Endothelial cell of umbilical vein (primary cell): ENCODE data around the gene OR1F1. TPM values are rescaled to one million over a fixed set of nuclear protein-coding genes. Genes with fewer than 3 reads are reported as not detected.

Experiments used
- BruUV-seq: library from RNA; stranded (reverse); fragments of 400-500 nt; replicated peaks from 2 replicates; lab custom pipeline; 2021; lab: Mats Ljungman, UMichigan
- CTCF ChIA-PET: fragments of 300-600, 350-600 bp; sonication (Branson Sonifier 250); formaldehyde crosslinking; loops from one replicate; lab custom pipeline; 2021; ENCODE audit warnings: antibody characterized with exemption, inconsistent platforms; lab: Charles Lee
- POLR2A ChIA-PET: fragments of 300-600, 350-600 bp; sonication (Branson Sonifier 250); formaldehyde crosslinking; loops from one replicate; lab custom pipeline; 2021; ENCODE audit warnings: antibody characterized with exemption, inconsistent platforms; lab: Charles Lee
- DNase-seq: peaks from one replicate; pipeline ENCODE4 v3.0.0-alpha.2; 2011; ENCODE audit warnings: low read depth, low spot score
- FAIRE-seq: peaks from 2 replicates; lab custom pipeline; 2011; peaks lifted over from hg19 to GRCh38; lab: Jason Lieb, UNC
- H2AFZ ChIP-seq: 2 replicates; pipeline ENCODE4 v1.6.0; 2012; ENCODE audit warnings: low read depth, low read length, control low read depth, inconsistent platforms
- H3K27ac ChIP-seq: 2 replicates; pipeline ENCODE4 v1.5.1; 2011; ENCODE audit warnings: low read depth, mild to moderate bottlenecking, control low read depth, low read length, moderate library complexity; ENCODE audit not compliant: insufficient read depth
- H3K27me3 ChIP-seq, 2 experiments: 2 replicates each; pipeline versions ENCODE4 v1.6.0 to v1.6.1; 2011; ENCODE audit warnings: low read length in 2 of 2, mixed read lengths in 1 of 2; ENCODE audit not compliant: control insufficient read depth in 2 of 2, insufficient read depth in 2 of 2
- H3K36me3 ChIP-seq, 2 experiments: 2 replicates in 1 of 2; 3 replicates in 1 of 2; pipeline ENCODE4 v1.5.1; 2011; ENCODE audit warnings: low read length in 2 of 2, mild to moderate bottlenecking in 1 of 2, moderate library complexity in 1 of 2; ENCODE audit not compliant: control insufficient read depth in 2 of 2, insufficient read depth in 2 of 2; ENCODE audit errors: extremely low read depth in 1 of 2
- H3K4me1 ChIP-seq: 3 replicates; pipeline ENCODE4 v1.5.1; 2011; ENCODE audit warnings: mild to moderate bottlenecking, low read length; ENCODE audit not compliant: control insufficient read depth, insufficient read depth; ENCODE audit errors: extremely low read depth
- H3K4me2 ChIP-seq: 2 replicates; pipeline ENCODE4 v1.6.1; 2011; ENCODE audit warnings: low read length, control low read depth, mixed read lengths; ENCODE audit not compliant: insufficient read depth
- H3K4me3 ChIP-seq, 3 experiments: fragments of 200-600 bp in 1 of 3; sonication (generic), shearing (Covaris generic) in 1 of 3; replicated peaks in 1 of 3; 2 replicates each; pipeline ENCODE4 v1.5.1; 2011 to 2016; ENCODE audit warnings: control low read depth in 3 of 3, low read length in 3 of 3, mild to moderate bottlenecking in 2 of 3, inconsistent platforms in 1 of 3, low read depth in 1 of 3, moderate library complexity in 1 of 3; ENCODE audit not compliant: insufficient read depth in 1 of 3
- H3K79me2 ChIP-seq: 2 replicates; pipeline ENCODE4 v1.6.0; 2012; ENCODE audit warnings: low read length, inconsistent platforms; ENCODE audit not compliant: control insufficient read depth, insufficient read depth
- H3K9ac ChIP-seq: replicated peaks from 2 replicates; pipeline ENCODE3; 2011; ENCODE audit warnings: low read length, control low read depth; ENCODE audit not compliant: insufficient read depth; ENCODE audit errors: extremely low read depth
- H3K9me1 ChIP-seq: replicated peaks from 3 replicates; pipeline ENCODE4 v1.6.0; 2011; ENCODE audit warnings: mild to moderate bottlenecking, low read length; ENCODE audit not compliant: control insufficient read depth, insufficient read depth; ENCODE audit errors: extremely low read depth
- H3K9me3 ChIP-seq: replicated peaks from 2 replicates; pipeline ENCODE4 v1.5.1; 2012; ENCODE audit warnings: low read length, inconsistent platforms; ENCODE audit not compliant: control insufficient read depth, insufficient read depth
- H4K20me1 ChIP-seq: replicated peaks from 2 replicates; pipeline ENCODE3; 2011; ENCODE audit warnings: mild to moderate bottlenecking, low read length; ENCODE audit not compliant: control insufficient read depth, insufficient read depth; ENCODE audit errors: extremely low read depth
- CTCF ChIP-seq, 2 donors: IDR thresholded peaks; 1 replicate in 1 of 2; 2 replicates in 1 of 2; pipeline ENCODE4 v1.5.1; 2011; ENCODE audit warnings: low read length in 2 of 2, mild to moderate bottlenecking in 2 of 2, moderate library complexity in 2 of 2, control low read depth in 1 of 2, inconsistent platforms in 1 of 2, low read depth in 1 of 2; ENCODE audit not compliant: insufficient read depth in 1 of 2; ENCODE audit errors: extremely low read depth in 1 of 2
- EZH2 ChIP-seq: IDR thresholded peaks from 2 replicates; pipeline ENCODE4 v1.6.1; 2012; ENCODE audit warnings: borderline replicate concordance, low read depth, mild to moderate bottlenecking, moderate library complexity, low read length, inconsistent platforms; ENCODE audit not compliant: severe bottlenecking
- FOS ChIP-seq: IDR thresholded peaks from 2 replicates; pipeline ENCODE4 v1.6.1; 2011; ENCODE audit warnings: mild to moderate bottlenecking, low read length, moderate library complexity, borderline replicate concordance; ENCODE audit not compliant: insufficient read depth
- GATA2 ChIP-seq: IDR thresholded peaks from 2 replicates; pipeline ENCODE4 v1.7.0; 2011; ENCODE audit warnings: low read depth, mild to moderate bottlenecking, moderate library complexity, mixed read lengths, low read length; ENCODE audit not compliant: insufficient read length, insufficient read depth
- JUN ChIP-seq: IDR thresholded peaks from 2 replicates; pipeline ENCODE4 v1.6.1; 2011; ENCODE audit warnings: borderline replicate concordance, low read depth; ENCODE audit not compliant: insufficient read length, insufficient read depth
- MAX ChIP-seq: IDR thresholded peaks from 2 replicates; pipeline ENCODE4 v1.6.1; 2011; ENCODE audit not compliant: insufficient read depth, insufficient read length
- MYC ChIP-seq: IDR thresholded peaks from one replicate; pipeline ENCODE4 v1.6.1; 2011; ENCODE audit warnings: mild to moderate bottlenecking, low read depth, low read length
- POLR2A ChIP-seq: IDR thresholded peaks from 2 replicates; pipeline ENCODE4 v1.6.1; 2012; ENCODE audit warnings: low read depth, mild to moderate bottlenecking, control low read depth, low read length
- POLR2AphosphoS5 ChIP-seq: IDR thresholded peaks from 2 replicates; pipeline ENCODE4 v1.6.1; 2012; ENCODE audit warnings: low read depth, mild to moderate bottlenecking, control low read depth, low read length, moderate library complexity; ENCODE audit not compliant: insufficient read depth
- dilution Hi-C: fragments of 300-500 bp; cut with MboI; formaldehyde crosslinking; loops from one replicate; pipeline ENCODE4 v1.15.0; 2019; ENCODE audit warnings: low sequenced_read_pairs; ENCODE audit not compliant: extremely low pct_ligation_motif_present
- intact Hi-C: fragments of 100-400 bp; cut with micrococcal nuclease; formaldehyde crosslinking; loops from one replicate; pipeline ENCODE4 v1.10.0; 2022
- polyA plus RNA-seq, 4 experiments: library from polyadenylated mRNA; depleted of rRNA in 3 of 4; stranded (reverse) in 3 of 4; unstranded in 1 of 4; fragments of >200 nt; gene quantifications; 2 replicates each; pipeline versions ENCODE4 v1.2.1 to v1.2.3, GENCODE V29; 2011 to 2012; ENCODE audit warnings: missing spikeins in 1 of 4
- total RNA-seq: library from RNA; stranded (reverse); gene quantifications from 2 replicates; pipeline ENCODE4 v1.2.3, GENCODE V29; 2021

The OR1F1 gene
- total and polyA plus RNA-seq, 2 donors (not counting 3 experiments of a cell fraction or from before 2014, with no cell fraction given): 0.17 TPM; not detected in 1

GRCh38 chr16:3138342-3138741, 49.7 kb upstream of the OR1F1 start:
- peaks cover 11% of the 10 kb centered on the region for H3K79me2 ChIP-seq
- FAIRE-seq: no peak
- H3K4me2 ChIP-seq: no peak overlapping the region
- intact Hi-C loops (no loop called here), dilution Hi-C loops (no loop called here)
- no peak overlapping the region for H3K27ac ChIP-seq
- H3K27me3 ChIP-seq: no peaks in the 10 kb centered on the region
- peaks cover 10% of the 10 kb centered on the region for H3K4me1 ChIP-seq
- no peak overlapping the region for H3K9ac ChIP-seq
- H2AFZ ChIP-seq: no peak overlapping the region
- no peak overlapping the region for H3K4me3 ChIP-seq
- peaks cover 0 to 9% of the 10 kb centered on the region in 2 experiments for H3K36me3 ChIP-seq
- ChIA-PET POLR2A (no interaction called here), CTCF (interaction anchor here (1.4 to 2.4 kb wide), 2 partner anchors 10 to 11 kb away, joined by 4 to 9 read pairs; no protein-coding TSS in a partner anchor)
- H4K20me1 ChIP-seq: no peaks in the 10 kb centered on the region
- no peak for DNase-seq
- no peaks in the 10 kb centered on the region for H3K9me3 ChIP-seq
- TF ChIP-seq CTCF (IDR thresholded peaks at IDR 0.05; ENCODE audit: extremely low read depth in 1 of 2, insufficient read depth in 1 of 2, low read depth in 1 of 2, low read length in 2 of 2): no peak
- TF ChIP-seq GATA2: no peak
- no peak for TF ChIP-seq POLR2A
- no peak for TF ChIP-seq MAX
- no peak for TF ChIP-seq JUN
- TF ChIP-seq EZH2: no peak
- TF ChIP-seq POLR2AphosphoS5: no peak
- TF ChIP-seq MYC: no peak
- TF ChIP-seq FOS: no peak
- no peaks in the 10 kb centered on the region for H3K9me1 ChIP-seq
- BruUV-seq: no TSS peak
